Naive thymus-derived CD4-positive, alpha-beta T cell (primary cell): Measurements from ENCODE around the gene CBX3. TPM values are rescaled to one million over a fixed set of nuclear protein-coding genes. Genes with fewer than 3 reads are reported as not detected.
A peak's percentile ranks its signal among the peaks of the same experiment; 100 is the strongest.

Source experiments
- ATAC-seq: fragments of 150-1000 bp; cut with Tn5 transposase; 2 replicates; pipeline ENCODE4 v1.10.0; 2021; ENCODE audit warnings: mild to moderate bottlenecking, moderate library complexity
- CTCF ChIA-PET: fragments of 350-600 bp; sonication (Branson Sonifier 250); formaldehyde crosslinking; loops from one replicate; lab custom pipeline; 2021; ENCODE audit warnings: antibody characterized with exemption; lab: Charles Lee
- POLR2A ChIA-PET: fragments of 350-600 bp; sonication (Branson Sonifier 250); formaldehyde crosslinking; loops from one replicate; lab custom pipeline; 2021; ENCODE audit warnings: antibody characterized with exemption, inconsistent platforms; lab: Charles Lee
- DNase-seq, 9 donors: peaks; one replicate each; pipeline versions ENCODE4 v3.0.0 to v3.0.0-alpha.2; 2020 to 2022; ENCODE audit warnings: mixed read lengths in 1 of 9
- H3K27ac ChIP-seq: one replicate; pipeline ENCODE4 v1.7.0; 2013; ENCODE audit warnings: mild to moderate bottlenecking, low read depth, low read length, moderate library complexity
- H3K27me3 ChIP-seq, 2 donors: one replicate each; pipeline ENCODE4 v1.7.0; 2013; ENCODE audit warnings: low read length in 2 of 2, mild to moderate bottlenecking in 2 of 2, moderate library complexity in 2 of 2; ENCODE audit not compliant: control insufficient read depth in 2 of 2, insufficient read depth in 2 of 2
- H3K36me3 ChIP-seq, 3 experiments: 1 replicate in 2 of 3; 2 replicates in 1 of 3; pipeline ENCODE4 v1.7.0; 2013; ENCODE audit warnings: low read length in 3 of 3, mild to moderate bottlenecking in 3 of 3, moderate library complexity in 1 of 3; ENCODE audit not compliant: insufficient read depth in 3 of 3, control insufficient read depth in 2 of 3
- H3K4me1 ChIP-seq, 2 donors: one replicate each; pipeline ENCODE4 v1.7.0; 2013; ENCODE audit warnings: low read length in 2 of 2, mild to moderate bottlenecking in 2 of 2, moderate library complexity in 1 of 2; ENCODE audit not compliant: control insufficient read depth in 2 of 2, insufficient read depth in 2 of 2
- H3K4me3 ChIP-seq: 2 replicates; pipeline ENCODE4 v1.7.0; 2013; ENCODE audit warnings: mild to moderate bottlenecking, low read length
- H3K9me3 ChIP-seq, 3 experiments: 1 replicate in 2 of 3; 2 replicates in 1 of 3; pipeline ENCODE4 v1.7.0; 2013; ENCODE audit warnings: low read length in 3 of 3; ENCODE audit not compliant: control insufficient read depth in 2 of 3
- H3K27ac Mint-ChIP-seq, 9 donors: one replicate each; pipeline ENCODE4 v1.8.0; 2020 to 2022; ENCODE audit warnings: mixed read lengths in 9 of 9, mild to moderate bottlenecking in 8 of 9, moderate library complexity in 5 of 9, inconsistent platforms in 2 of 9
- H3K27me3 Mint-ChIP-seq, 5 donors: one replicate each; pipeline ENCODE4 v1.8.0; 2021 to 2022; ENCODE audit warnings: mixed read lengths in 5 of 5, mild to moderate bottlenecking in 1 of 5
- H3K36me3 Mint-ChIP-seq, 5 donors: one replicate each; pipeline ENCODE4 v1.8.0; 2020 to 2022; ENCODE audit warnings: mixed read lengths in 5 of 5, mild to moderate bottlenecking in 3 of 5, inconsistent platforms in 1 of 5
- H3K4me1 Mint-ChIP-seq, 7 donors: one replicate each; pipeline ENCODE4 v1.8.0; 2020 to 2022; ENCODE audit warnings: mixed read lengths in 7 of 7, mild to moderate bottlenecking in 3 of 7, inconsistent platforms in 1 of 7
- H3K4me3 Mint-ChIP-seq, 10 donors: one replicate each; pipeline ENCODE4 v1.8.0; 2020 to 2022; ENCODE audit warnings: mild to moderate bottlenecking in 10 of 10, mixed read lengths in 10 of 10, moderate library complexity in 6 of 10, inconsistent platforms in 2 of 10
- H3K9me3 Mint-ChIP-seq, 11 donors: one replicate each; pipeline ENCODE4 v1.8.0; 2020 to 2022; ENCODE audit warnings: mixed read lengths in 11 of 11, mild to moderate bottlenecking in 4 of 11, inconsistent platforms in 1 of 11, moderate library complexity in 1 of 11
- intact Hi-C, 2 donors: fragments of 100-400 bp; cut with micrococcal nuclease; formaldehyde crosslinking; loops; one replicate each; pipeline ENCODE4 v1.15.1; 2023
- polyA plus RNA-seq, 2 donors: library from polyadenylated mRNA; unstranded; fragments of 300-500 nt; fragmentation: Illumina TruSeq; gene quantifications; one replicate each; pipeline ENCODE4 v1.2.3, GENCODE V29; 2021
- total RNA-seq, 6 experiments: library from RNA in 5 of 6; stranded (reverse) in 5 of 6; gene quantifications; 1 replicate in 5 of 6; 2 replicates in 1 of 6; pipeline ENCODE4 v1.2.3 and lab custom pipeline; 2021 to 2026

The CBX3 gene
- total and polyA plus RNA-seq, 7 experiments from 2014 or later, result 86.9 to 214 (median 112) TPM

DNA sequence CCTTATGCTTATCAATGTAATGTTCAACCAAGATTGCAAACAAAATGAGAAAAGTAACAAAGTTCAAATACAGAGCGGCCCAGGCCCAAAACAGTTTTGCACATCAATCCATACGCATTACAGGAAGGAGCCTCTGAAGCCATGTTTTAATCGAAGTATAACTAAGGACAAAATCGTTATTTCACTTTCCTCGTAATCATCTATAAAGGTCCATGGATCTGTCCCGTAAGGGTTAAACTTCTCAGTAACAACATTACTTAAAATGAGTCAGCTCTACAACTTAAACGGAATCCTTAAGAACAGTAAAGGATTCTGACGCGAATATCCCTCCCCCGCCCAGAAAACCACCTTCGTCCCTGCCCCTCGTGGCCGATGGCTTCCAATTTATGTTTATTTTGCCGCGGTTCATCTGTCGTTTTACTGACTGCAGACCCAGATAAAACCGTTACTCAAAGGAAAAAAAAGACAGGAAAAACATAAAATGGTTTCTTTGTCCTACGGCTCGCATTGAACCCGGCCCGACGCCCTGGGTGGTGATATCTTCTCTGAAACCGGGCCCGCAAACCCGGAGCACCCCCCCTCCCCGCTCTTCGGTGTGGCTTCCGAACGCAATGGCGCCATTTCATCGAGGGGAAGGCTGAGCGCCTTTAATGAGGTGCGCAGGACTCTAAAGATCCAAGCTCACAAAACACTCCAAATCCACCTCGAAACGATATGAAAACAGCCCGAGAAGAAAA is 2.1 kb upstream of the CBX3 start:
- Histone ChIP-seq H3K4me3 (peak overlapping the region; percentile 99), H3K36me3 (peaks cover 21 to 55% (median 28%) of the 10 kb centered on the region in 3 experiments), H3K27me3 (no peaks in the 10 kb centered on the region), H3K4me1 (peaks cover 30 to 34% of the 10 kb centered on the region in 2 donors), H3K27ac (peak overlapping the region; percentile 97), H3K9me3 (no peaks in the 10 kb centered on the region)
- intact Hi-C loops, result loop anchor here (1.0 to 5.0 kb wide), 18 partner anchors 15 to 1541 kb away; partner anchors contain the start of genes NFE2L3 (in 2 of the 2), TAX1BP1 (in 2 of the 2), CYCS (in 1 of the 2) and HIBADH (in 1 of the 2)
- ChIA-PET CTCF (interaction anchor here (0.6 to 10.0 kb wide), 13 partner anchors 9 to 1623 kb away, joined by 3 to 177 read pairs (median 4); partner anchors contain the start of gene NFE2L3), POLR2A (interaction anchor here (0.6 to 13.1 kb wide), 35 partner anchors 8 to 1005 kb away, joined by 3 to 289 read pairs (median 6); partner anchors contain the start of genes NFE2L3 and SNX10)
- H3K4me1 Mint-ChIP-seq, result peaks cover 37 to 59% (median 50%) of the 10 kb centered on the region in 7 donors
- H3K4me3 Mint-ChIP-seq, result peak overlapping the region; percentile 94 to 100 (median 100)
- H3K27ac Mint-ChIP-seq, result peak overlapping the region; percentile 98 to 100 (median 100)
- DNase-seq (peak in 5 of 9 donors; percentile 26 to 78 (median 64)), ATAC-seq (no peak)
- peaks cover 26 to 60% (median 44%) of the 10 kb centered on the region in 5 donors for H3K36me3 Mint-ChIP-seq
- H3K27me3 Mint-ChIP-seq, result peaks cover 0 to 9% (median 0%) of the 10 kb centered on the region in 5 donors
- peaks cover 0 to 17% (median 0%) of the 10 kb centered on the region in 11 donors for H3K9me3 Mint-ChIP-seq

DNA sequence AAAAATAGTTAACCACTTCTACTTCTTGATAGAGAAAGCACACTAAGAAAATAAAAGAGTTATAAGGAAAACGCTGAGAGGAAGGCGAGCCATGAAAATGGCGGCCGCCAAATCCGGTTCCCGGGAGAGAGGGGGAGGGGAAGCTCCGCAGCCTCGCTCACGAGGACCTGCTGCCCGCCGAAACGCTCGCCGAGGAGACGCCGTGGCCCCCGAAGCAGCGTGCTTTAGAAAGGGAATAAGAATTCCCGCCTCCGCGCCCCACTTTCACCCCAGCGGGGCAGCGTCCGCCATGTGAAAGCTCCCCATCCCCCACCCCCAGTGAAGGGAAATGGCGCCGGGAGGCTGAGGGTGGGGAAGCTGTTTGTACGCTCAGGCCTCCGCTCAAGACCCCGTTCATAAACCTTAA is 1.5 kb upstream of the CBX3 start:
- peaks cover 26 to 62% (median 45%) of the 10 kb centered on the region in 5 donors for H3K36me3 Mint-ChIP-seq
- POLR2A ChIA-PET, result interaction anchor here (0.6 to 13.1 kb wide), 33 partner anchors 8 to 1977 kb away, joined by 3 to 289 read pairs (median 6); partner anchors contain the start of genes NFE2L3 and SNX10
- peak overlapping the region; percentile 98 to 100 (median 100) for H3K27ac Mint-ChIP-seq

GRCh38 chr7:26200444-26201246 is 900 bp upstream of the CBX3 start, which contains the start of gene HNRNPA2B1:
HNRNPA2B1 (minus strand) TSS chr7:26200746; CDS start chr7:26200577, 169 bp downstream.
- peak within 1 kb of the TSS; percentile 97 for H3K27ac ChIP-seq
- peaks cover 21 to 61% (median 43%) of the 10 kb centered on the region in 5 donors for H3K36me3 Mint-ChIP-seq
- H3K36me3 ChIP-seq, result peaks cover 19 to 45% (median 23%) of the 10 kb centered on the region in 3 experiments
- CTCF ChIA-PET, result interaction anchor here (1.0 to 10.0 kb wide), 5 partner anchors 49 to 122 kb away, joined by 4 to 177 read pairs (median 5); partner anchors contain the start of gene NFE2L3
- DNase-seq (peak; percentile 97 to 100 (median 99)), ATAC-seq (peak; percentile 84)
- H3K4me1 ChIP-seq, result peaks cover 27 to 35% of the 10 kb centered on the region in 2 donors
- H3K4me3 ChIP-seq, result peak within 1 kb of the TSS; percentile 99
- peaks cover 0 to 17% (median 0%) of the 10 kb centered on the region in 11 donors for H3K9me3 Mint-ChIP-seq
- intact Hi-C loops, result loop anchor here (1.0 to 5.0 kb wide), 17 partner anchors 44 to 1540 kb away; partner anchors contain the start of genes NFE2L3 (in 2 of the 2), TAX1BP1 (in 2 of the 2), CYCS (in 1 of the 2) and HIBADH (in 1 of the 2)
- no peaks in the 10 kb centered on the region for H3K27me3 ChIP-seq
- H3K4me3 Mint-ChIP-seq, result peak within 1 kb of the TSS; percentile 94 to 100 (median 100)
- POLR2A ChIA-PET, result interaction anchor here (0.6 to 13.1 kb wide), 46 partner anchors 8 to 1977 kb away, joined by 3 to 289 read pairs (median 6); partner anchors contain the start of genes NFE2L3 and SNX10
- no peaks in the 10 kb centered on the region for H3K9me3 ChIP-seq
- H3K27ac Mint-ChIP-seq, result peak within 1 kb of the TSS; percentile 98 to 100 (median 100)
- H3K27me3 Mint-ChIP-seq, result peaks cover 0 to 9% (median 0%) of the 10 kb centered on the region in 5 donors
- H3K4me1 Mint-ChIP-seq, result peaks cover 37 to 60% (median 53%) of the 10 kb centered on the region in 7 donors

More for the DNA sequence above, 1.5 kb upstream of the CBX3 start:
- Histone ChIP-seq H3K27ac (peak overlapping the region; percentile 97), H3K36me3 (peaks cover 20 to 51% (median 28%) of the 10 kb centered on the region in 3 experiments), H3K27me3 (no peaks in the 10 kb centered on the region), H3K9me3 (no peaks in the 10 kb centered on the region), H3K4me3 (peak overlapping the region; percentile 99), H3K4me1 (peaks cover 28 to 34% of the 10 kb centered on the region in 2 donors)
- peak; percentile 64 to 87 (median 81) for DNase-seq
- CTCF ChIA-PET, result interaction anchor here (0.6 to 10.0 kb wide), 5 partner anchors 48 to 121 kb away, joined by 4 to 177 read pairs (median 4); partner anchors contain the start of gene NFE2L3
- Mint-ChIP-seq H3K9me3 (peaks cover 0 to 17% (median 0%) of the 10 kb centered on the region in 11 donors), H3K4me3 (peak overlapping the region; percentile 94 to 100 (median 100)), H3K27me3 (peaks cover 0 to 9% (median 0%) of the 10 kb centered on the region in 5 donors), H3K4me1 (peaks cover 38 to 60% (median 53%) of the 10 kb centered on the region in 7 donors)
- peak; percentile 42 for ATAC-seq
- intact Hi-C loops, result loop anchor here (1.0 to 5.0 kb wide), 14 partner anchors 48 to 1541 kb away; partner anchors contain the start of genes NFE2L3 (in 2 of the 2), TAX1BP1 (in 2 of the 2), CYCS (in 1 of the 2) and HIBADH (in 1 of the 2)

GRCh38 chr7:26202019-26202990 is 760 bp downstream of the CBX3 start:
- H3K9me3 Mint-ChIP-seq, result peaks cover 0 to 17% (median 0%) of the 10 kb centered on the region in 11 donors
- peaks cover 28 to 60% (median 53%) of the 10 kb centered on the region in 7 donors for H3K4me1 Mint-ChIP-seq
- peaks cover 0 to 9% (median 0%) of the 10 kb centered on the region in 5 donors for H3K27me3 Mint-ChIP-seq
- peaks cover 11 to 53% (median 39%) of the 10 kb centered on the region in 5 donors for H3K36me3 Mint-ChIP-seq
- peak overlapping the region; percentile 87 to 100 (median 95) for H3K4me3 Mint-ChIP-seq
- H3K4me1 ChIP-seq, result peaks cover 13 to 24% of the 10 kb centered on the region in 2 donors
- ATAC-seq (no peak), DNase-seq (peak in 6 of 9 donors; percentile 58 to 69 (median 64))
- H3K4me3 ChIP-seq, result peak overlapping the region; percentile 99
- peak overlapping the region; percentile 83 to 100 (median 89) for H3K27ac Mint-ChIP-seq
- no peaks in the 10 kb centered on the region for H3K9me3 ChIP-seq
- CTCF ChIA-PET, result interaction anchor here (0.5 to 0.6 kb wide), 2 partner anchors 85 to 90 kb away, joined by 4 read pairs; no protein-coding TSS in a partner anchor
- no peaks in the 10 kb centered on the region for H3K27me3 ChIP-seq
- POLR2A ChIA-PET, result interaction anchor here (0.6 to 13.1 kb wide), 23 partner anchors 10 to 308 kb away, joined by 3 to 289 read pairs (median 5); partner anchors contain the start of genes NFE2L3 and SNX10
- H3K27ac ChIP-seq, result peak overlapping the region; percentile 97
- peaks cover 2 to 41% (median 14%) of the 10 kb centered on the region in 3 experiments for H3K36me3 ChIP-seq
- intact Hi-C loops, result loop anchor here in 1 of 2 donors (1.0 to 5.0 kb wide), 5 partner anchors 163 to 1220 kb away; partner anchors contain the start of genes HOXA10, HOXA7 and OSBPL3
